Cerebellar cortex (tissue), 1 donor: ENCODE data around the gene KIAA1191.
A peak's percentile ranks its signal among the peaks of the same experiment; 100 is the strongest.
"Not testable (repeated sequence)": the region's sequence is repeated elsewhere in the genome, so short reads cannot be mapped to it uniquely, and the experiment has no call there.

Experiments used
- DNase-seq: peaks from one replicate; pipeline ENCODE4 v3.0.0-alpha.2; 2015; ENCODE audit warnings: low spot score

The KIAA1191 gene

GRCh38 chr5:176361437-176362232 is at the start of gene KIAA1191:
KIAA1191 (minus strand) TSS chr5:176361764; CDS start chr5:176359508, 2,256 bp downstream.
- DNase-seq = peak; percentile 92

GRCh38 chr5:176410486-176411180 is 49.1 kb upstream of the KIAA1191 start:
- DNase-seq = no peak

- no peak for DNase-seq
These were observed 48.2 kb upstream of the KIAA1191 start for GRCh38 chr5:176409765-176410164.

- no peak for DNase-seq
These were observed 47.0 kb upstream of the KIAA1191 start for GRCh38 chr5:176408590-176408989.

GRCh38 chr5:176408252-176408573 is 46.6 kb upstream of the KIAA1191 start:
- not testable (repeated sequence) for DNase-seq

- no peak for DNase-seq
These were observed 46.1 kb upstream of the KIAA1191 start for GRCh38 chr5:176407456-176408251.

GRCh38 chr5:176406436-176407052 is 45.0 kb upstream of the KIAA1191 start:
- no peak for DNase-seq

- no peak for DNase-seq
These were observed 44.3 kb upstream of the KIAA1191 start for GRCh38 chr5:176405656-176406435.

- no peak for DNase-seq
These were observed 40.0 kb upstream of the KIAA1191 start for GRCh38 chr5:176401281-176402205.

GRCh38 chr5:176400382-176401156 is 39.0 kb upstream of the KIAA1191 start:
- no peak for DNase-seq

GRCh38 chr5:176397736-176398420 is 36.3 kb upstream of the KIAA1191 start:
- no peak for DNase-seq

- DNase-seq = no peak
These were observed 34.8 kb upstream of the KIAA1191 start for GRCh38 chr5:176396330-176396729.

GRCh38 chr5:176394881-176395675 is 33.5 kb upstream of the KIAA1191 start:
- DNase-seq = no peak

GRCh38 chr5:176394096-176394495 is 32.5 kb upstream of the KIAA1191 start:
- DNase-seq = no peak

- DNase-seq = no peak
These were observed 31.0 kb upstream of the KIAA1191 start for GRCh38 chr5:176392526-176392925.

- no peak for DNase-seq
These were observed 30.4 kb upstream of the KIAA1191 start for GRCh38 chr5:176391999-176392398.

- DNase-seq = no peak
These were observed 29.9 kb upstream of the KIAA1191 start for GRCh38 chr5:176391479-176391878.
